HepG2 (cell line): ENCODE measurements around the gene STEAP3. TPM values are rescaled to one million over a fixed set of nuclear protein-coding genes. Genes with fewer than 3 reads are reported as not detected.

Source experiments
- DMAP1 ChIP-seq: IDR thresholded peaks from 2 replicates; pipeline ENCODE4 v1.6.1; 2016
- FOXA1 ChIP-seq, 2 experiments: fragments of 450-650 bp in 1 of 2; sonication (generic) in 1 of 2; formaldehyde crosslinking in 1 of 2; IDR thresholded peaks; 2 replicates each; pipeline versions ENCODE4 v1.4.0 to v1.6.1; 2016 to 2020; ENCODE audit warnings: missing genetic modification reagents in 1 of 2
- FOXC1 ChIP-seq: sonication (generic); formaldehyde crosslinking; IDR thresholded peaks from 2 replicates; pipeline ENCODE4 v1.8.0; 2022; ENCODE audit warnings: mild to moderate bottlenecking, missing genetic modification reagents, borderline replicate concordance
- FOXO1 ChIP-seq: sonication (generic); formaldehyde crosslinking; IDR thresholded peaks from 2 replicates; pipeline ENCODE4 v1.4.0; 2020; ENCODE audit warnings: missing genetic modification reagents
- GATAD2A ChIP-seq: IDR thresholded peaks from 2 replicates; pipeline ENCODE4 v1.6.1; 2016
- KDM2A ChIP-seq: sonication (generic); formaldehyde crosslinking; IDR thresholded peaks from 2 replicates; pipeline ENCODE4 v1.4.0; 2020; ENCODE audit warnings: low read depth, missing genetic modification reagents, borderline replicate concordance
- KDM5B ChIP-seq: sonication (generic); formaldehyde crosslinking; IDR thresholded peaks from 2 replicates; pipeline ENCODE4 v1.4.0; 2020; ENCODE audit warnings: missing genetic modification reagents, mild to moderate bottlenecking, borderline replicate concordance
- NFAT5 ChIP-seq: sonication (generic); formaldehyde crosslinking; IDR thresholded peaks from 2 replicates; pipeline ENCODE4 v1.4.0; 2020; ENCODE audit warnings: missing genetic modification reagents
- SMC3 ChIP-seq: IDR thresholded peaks from 2 replicates; pipeline ENCODE4 v1.6.1; 2011; ENCODE audit warnings: low read length, improper control_type of control experiment
- SOX13 ChIP-seq, 3 experiments: fragments of 450-650 bp in 1 of 3; sonication (generic) in 1 of 3; formaldehyde crosslinking in 1 of 3; IDR thresholded peaks in 2 of 3; conservative IDR thresholded peaks in 1 of 3; 2 replicates each; pipeline versions ENCODE4 v1.5.0 to v1.6.1; 2016 to 2020; ENCODE audit warnings: antibody characterized with exemption in 1 of 3, mild to moderate bottlenecking in 1 of 3, missing compliant biosample characterization in 1 of 3, missing genetic modification reagents in 1 of 3, moderate library complexity in 1 of 3
- ZFY ChIP-seq: sonication (generic); formaldehyde crosslinking; IDR thresholded peaks from 2 replicates; pipeline ENCODE4 v1.4.0; 2020; ENCODE audit warnings: missing genetic modification reagents
- ZNF136 ChIP-seq: sonication (generic); formaldehyde crosslinking; IDR thresholded peaks from 2 replicates; pipeline ENCODE4 v1.8.1; 2022; ENCODE audit warnings: low read depth, mild to moderate bottlenecking, moderate library complexity, missing genetic modification reagents
- ZNF160 ChIP-seq: sonication (generic); formaldehyde crosslinking; IDR thresholded peaks from 2 replicates; pipeline ENCODE4 v1.8.0; 2022; ENCODE audit warnings: mild to moderate bottlenecking, inconsistent platforms, missing genetic modification reagents
- ZNF547 ChIP-seq: sonication (generic); formaldehyde crosslinking; IDR thresholded peaks from 2 replicates; pipeline ENCODE4 v1.5.1; 2020; ENCODE audit warnings: mild to moderate bottlenecking, missing genetic modification reagents
- ZNF558 ChIP-seq: sonication (generic); formaldehyde crosslinking; IDR thresholded peaks from 2 replicates; pipeline ENCODE4 v1.9.0; 2022; ENCODE audit warnings: mild to moderate bottlenecking, missing genetic modification reagents, borderline replicate concordance
- ZNF563 ChIP-seq: sonication (generic); formaldehyde crosslinking; IDR thresholded peaks from 2 replicates; pipeline ENCODE4 v1.8.0; 2022; ENCODE audit warnings: mild to moderate bottlenecking, moderate library complexity, missing genetic modification reagents
- ZNF672 ChIP-seq: sonication (generic); formaldehyde crosslinking; IDR thresholded peaks from 2 replicates; pipeline ENCODE4 v1.8.1; 2022; ENCODE audit warnings: missing genetic modification reagents
- ZNF883 ChIP-seq: sonication (generic); formaldehyde crosslinking; IDR thresholded peaks from 2 replicates; pipeline ENCODE4 v1.5.1; 2020; ENCODE audit warnings: mild to moderate bottlenecking, missing genetic modification reagents; ENCODE audit errors: not compliant biosample characterization
- polyA plus RNA-seq, 8 experiments: library from polyadenylated mRNA; depleted of rRNA in 3 of 8; stranded (reverse) in 7 of 8; unstranded in 1 of 8; fragments of >200 nt; fragmentation: Illumina TruSeq in 4 of 8; extraction: Trizol in 4 of 8; gene quantifications; 2 replicates each; pipeline versions ENCODE4 v1.2.1 to v1.2.3, GENCODE V29; 2011 to 2016; ENCODE audit warnings: low read depth in 4 of 8, missing spikeins in 1 of 8, mixed read lengths in 1 of 8; ENCODE audit not compliant: insufficient read depth in 1 of 8
- total RNA-seq, 5 experiments: library from RNA; depleted of rRNA; stranded (reverse); fragments of >200 nt; fragmentation: Illumina TruSeq; extraction: Trizol; gene quantifications; 2 replicates each; pipeline ENCODE4 v1.2.3, GENCODE V29; 2016; ENCODE audit warnings: low read depth in 1 of 5
- TF ChIP-seq, protein P1 (sequence below): sonication (generic); formaldehyde crosslinking; IDR thresholded peaks from 2 replicates; pipeline ENCODE4 v1.4.0; 2020; ENCODE audit warnings: missing genetic modification reagents
- TF ChIP-seq, protein P2 (sequence below): sonication (generic); formaldehyde crosslinking; IDR thresholded peaks from 2 replicates; pipeline ENCODE4 v1.9.0; 2022; ENCODE audit warnings: missing genetic modification reagents, mild to moderate bottlenecking, borderline replicate concordance

Gene STEAP3
- total and polyA plus RNA-seq, 2 of the 13 experiments (the other 11 are each of a cell fraction or from before 2014, with no cell fraction given): 7.3 to 21.1 TPM

- no peak for TF ChIP-seq FOXA1 (IDR thresholded peaks at IDR 0.05)
- TF ChIP-seq FOXA1 (CRISPR knock-in tag; IDR thresholded peaks at IDR 0.05): 0 out of 2 replicates have a peak, but pooled peaks have one; percentile 13
- TF ChIP-seq NFAT5: no peak
- TF ChIP-seq ZNF136 (CRISPR knock-in tag): no peak
- peak; percentile 62 for TF ChIP-seq ZNF883 (CRISPR knock-in tag)
- TF ChIP-seq KDM5B (CRISPR knock-in tag): peak; percentile 28; the same call in 1 of the 2 replicates
- TF ChIP-seq ZNF547 (CRISPR knock-in tag): 0 out of 2 replicates have a peak, but pooled peaks have one; percentile 63
- no peak for TF ChIP-seq ZNF558
- TF ChIP-seq FOXO1 (CRISPR knock-in tag): peak; percentile 56; the same call in 1 of the 2 replicates
- TF ChIP-seq SMC3: peak; percentile 76
- no peak for TF ChIP-seq ZNF160
- TF ChIP-seq, protein P1, sequence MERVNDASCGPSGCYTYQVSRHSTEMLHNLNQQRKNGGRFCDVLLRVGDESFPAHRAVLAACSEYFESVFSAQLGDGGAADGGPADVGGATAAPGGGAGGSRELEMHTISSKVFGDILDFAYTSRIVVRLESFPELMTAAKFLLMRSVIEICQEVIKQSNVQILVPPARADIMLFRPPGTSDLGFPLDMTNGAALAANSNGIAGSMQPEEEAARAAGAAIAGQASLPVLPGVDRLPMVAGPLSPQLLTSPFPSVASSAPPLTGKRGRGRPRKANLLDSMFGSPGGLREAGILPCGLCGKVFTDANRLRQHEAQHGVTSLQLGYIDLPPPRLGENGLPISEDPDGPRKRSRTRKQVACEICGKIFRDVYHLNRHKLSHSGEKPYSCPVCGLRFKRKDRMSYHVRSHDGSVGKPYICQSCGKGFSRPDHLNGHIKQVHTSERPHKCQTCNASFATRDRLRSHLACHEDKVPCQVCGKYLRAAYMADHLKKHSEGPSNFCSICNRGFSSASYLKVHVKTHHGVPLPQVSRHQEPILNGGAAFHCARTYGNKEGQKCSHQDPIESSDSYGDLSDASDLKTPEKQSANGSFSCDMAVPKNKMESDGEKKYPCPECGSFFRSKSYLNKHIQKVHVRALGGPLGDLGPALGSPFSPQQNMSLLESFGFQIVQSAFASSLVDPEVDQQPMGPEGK (CRISPR knock-in tag): peak; percentile 73
- 0 out of 2 replicates have a peak, but pooled peaks have one; percentile 43 for TF ChIP-seq ZNF672 (CRISPR knock-in tag)
- TF ChIP-seq ZFY (CRISPR knock-in tag): no peak
- TF ChIP-seq FOXC1 (CRISPR knock-in tag): no peak
- TF ChIP-seq GATAD2A (CRISPR knock-in tag): peak; percentile 61
- peak; percentile 30; the same call in 1 of the 2 replicates for TF ChIP-seq KDM2A (CRISPR knock-in tag)
- TF ChIP-seq, protein P2, sequence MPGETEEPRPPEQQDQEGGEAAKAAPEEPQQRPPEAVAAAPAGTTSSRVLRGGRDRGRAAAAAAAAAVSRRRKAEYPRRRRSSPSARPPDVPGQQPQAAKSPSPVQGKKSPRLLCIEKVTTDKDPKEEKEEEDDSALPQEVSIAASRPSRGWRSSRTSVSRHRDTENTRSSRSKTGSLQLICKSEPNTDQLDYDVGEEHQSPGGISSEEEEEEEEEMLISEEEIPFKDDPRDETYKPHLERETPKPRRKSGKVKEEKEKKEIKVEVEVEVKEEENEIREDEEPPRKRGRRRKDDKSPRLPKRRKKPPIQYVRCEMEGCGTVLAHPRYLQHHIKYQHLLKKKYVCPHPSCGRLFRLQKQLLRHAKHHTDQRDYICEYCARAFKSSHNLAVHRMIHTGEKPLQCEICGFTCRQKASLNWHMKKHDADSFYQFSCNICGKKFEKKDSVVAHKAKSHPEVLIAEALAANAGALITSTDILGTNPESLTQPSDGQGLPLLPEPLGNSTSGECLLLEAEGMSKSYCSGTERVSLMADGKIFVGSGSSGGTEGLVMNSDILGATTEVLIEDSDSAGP (CRISPR knock-in tag): peak; percentile 58
- TF ChIP-seq SOX13 (IDR thresholded peaks at IDR 0.05): no peak
- 0 out of 4 replicates have a peak, but pooled peaks of 1 of the 2 experiments have one; percentile 4 for TF ChIP-seq SOX13 (CRISPR knock-in tag; conservative IDR thresholded peaks at IDR 0.05 in 1 of 2, IDR thresholded peaks at IDR 0.05 in 1 of 2)
- TF ChIP-seq ZNF563: 0 out of 2 replicates have a peak, but pooled peaks have one; percentile 32
- 0 out of 2 replicates have a peak, but pooled peaks have one; percentile 31 for TF ChIP-seq DMAP1 (CRISPR knock-in tag)
Observed at GRCh38 chr2:119218478-119219064, 5.1 kb upstream of the STEAP3 start (continued).
